ENCODE results near the gene ATP7B.

Gene ATP7B

DNA sequence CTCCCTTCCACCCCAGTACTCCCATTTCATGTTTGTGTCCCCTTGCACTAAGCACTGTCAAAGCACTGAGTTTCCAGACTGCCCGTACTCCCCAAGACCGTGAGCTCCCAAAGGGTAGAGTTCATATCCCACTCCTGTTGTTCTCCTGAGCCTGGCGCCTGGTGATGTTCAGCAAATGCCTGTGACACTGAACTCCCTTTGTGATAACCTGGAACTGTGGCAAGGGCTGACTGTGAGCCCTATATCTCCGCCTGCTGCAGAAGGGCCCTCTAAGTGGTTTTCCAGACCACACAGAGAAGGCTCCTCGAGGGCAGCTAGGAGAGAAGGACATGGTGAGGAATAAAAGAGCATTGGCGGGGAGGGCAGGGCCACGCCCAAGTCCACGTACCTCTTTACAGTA, 67.5 kb downstream of the ATP7B start:
- TF ChIP-seq, protein P1, sequence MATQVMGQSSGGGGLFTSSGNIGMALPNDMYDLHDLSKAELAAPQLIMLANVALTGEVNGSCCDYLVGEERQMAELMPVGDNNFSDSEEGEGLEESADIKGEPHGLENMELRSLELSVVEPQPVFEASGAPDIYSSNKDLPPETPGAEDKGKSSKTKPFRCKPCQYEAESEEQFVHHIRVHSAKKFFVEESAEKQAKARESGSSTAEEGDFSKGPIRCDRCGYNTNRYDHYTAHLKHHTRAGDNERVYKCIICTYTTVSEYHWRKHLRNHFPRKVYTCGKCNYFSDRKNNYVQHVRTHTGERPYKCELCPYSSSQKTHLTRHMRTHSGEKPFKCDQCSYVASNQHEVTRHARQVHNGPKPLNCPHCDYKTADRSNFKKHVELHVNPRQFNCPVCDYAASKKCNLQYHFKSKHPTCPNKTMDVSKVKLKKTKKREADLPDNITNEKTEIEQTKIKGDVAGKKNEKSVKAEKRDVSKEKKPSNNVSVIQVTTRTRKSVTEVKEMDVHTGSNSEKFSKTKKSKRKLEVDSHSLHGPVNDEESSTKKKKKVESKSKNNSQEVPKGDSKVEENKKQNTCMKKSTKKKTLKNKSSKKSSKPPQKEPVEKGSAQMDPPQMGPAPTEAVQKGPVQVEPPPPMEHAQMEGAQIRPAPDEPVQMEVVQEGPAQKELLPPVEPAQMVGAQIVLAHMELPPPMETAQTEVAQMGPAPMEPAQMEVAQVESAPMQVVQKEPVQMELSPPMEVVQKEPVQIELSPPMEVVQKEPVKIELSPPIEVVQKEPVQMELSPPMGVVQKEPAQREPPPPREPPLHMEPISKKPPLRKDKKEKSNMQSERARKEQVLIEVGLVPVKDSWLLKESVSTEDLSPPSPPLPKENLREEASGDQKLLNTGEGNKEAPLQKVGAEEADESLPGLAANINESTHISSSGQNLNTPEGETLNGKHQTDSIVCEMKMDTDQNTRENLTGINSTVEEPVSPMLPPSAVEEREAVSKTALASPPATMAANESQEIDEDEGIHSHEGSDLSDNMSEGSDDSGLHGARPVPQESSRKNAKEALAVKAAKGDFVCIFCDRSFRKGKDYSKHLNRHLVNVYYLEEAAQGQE (IDR thresholded peaks at IDR 0.05; ENCODE audit: insufficient replicate concordance, low read depth) = no peak
- TF ChIP-seq GABPA (IDR thresholded peaks at IDR 0.05; ENCODE audit: low read depth) = no peak
- no peak for TF ChIP-seq SPI1 (IDR thresholded peaks at IDR 0.05; ENCODE audit: borderline replicate concordance, low read depth)
- no peak for TF ChIP-seq POLR2AphosphoS5 (IDR thresholded peaks at IDR 0.05; ENCODE audit: low read depth)
- TF ChIP-seq, protein P2, sequence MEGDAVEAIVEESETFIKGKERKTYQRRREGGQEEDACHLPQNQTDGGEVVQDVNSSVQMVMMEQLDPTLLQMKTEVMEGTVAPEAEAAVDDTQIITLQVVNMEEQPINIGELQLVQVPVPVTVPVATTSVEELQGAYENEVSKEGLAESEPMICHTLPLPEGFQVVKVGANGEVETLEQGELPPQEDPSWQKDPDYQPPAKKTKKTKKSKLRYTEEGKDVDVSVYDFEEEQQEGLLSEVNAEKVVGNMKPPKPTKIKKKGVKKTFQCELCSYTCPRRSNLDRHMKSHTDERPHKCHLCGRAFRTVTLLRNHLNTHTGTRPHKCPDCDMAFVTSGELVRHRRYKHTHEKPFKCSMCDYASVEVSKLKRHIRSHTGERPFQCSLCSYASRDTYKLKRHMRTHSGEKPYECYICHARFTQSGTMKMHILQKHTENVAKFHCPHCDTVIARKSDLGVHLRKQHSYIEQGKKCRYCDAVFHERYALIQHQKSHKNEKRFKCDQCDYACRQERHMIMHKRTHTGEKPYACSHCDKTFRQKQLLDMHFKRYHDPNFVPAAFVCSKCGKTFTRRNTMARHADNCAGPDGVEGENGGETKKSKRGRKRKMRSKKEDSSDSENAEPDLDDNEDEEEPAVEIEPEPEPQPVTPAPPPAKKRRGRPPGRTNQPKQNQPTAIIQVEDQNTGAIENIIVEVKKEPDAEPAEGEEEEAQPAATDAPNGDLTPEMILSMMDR (IDR thresholded peaks at IDR 0.05; ENCODE audit: insufficient read depth, low read length) = no peak
- Histone ChIP-seq H3K27me3 (ENCODE audit: insufficient read depth, poor library complexity, severe bottlenecking) (peaks cover 8% of the 10 kb centered on the region), H3K4me3 (replicated peaks; ENCODE audit: insufficient read depth, low read length) (no peak overlapping the region), H3K27ac (replicated peaks) (no peak overlapping the region)
- DNase-seq (ENCODE audit: low read depth in 1 of 2, low spot score in 1 of 2) = no peak

DNA sequence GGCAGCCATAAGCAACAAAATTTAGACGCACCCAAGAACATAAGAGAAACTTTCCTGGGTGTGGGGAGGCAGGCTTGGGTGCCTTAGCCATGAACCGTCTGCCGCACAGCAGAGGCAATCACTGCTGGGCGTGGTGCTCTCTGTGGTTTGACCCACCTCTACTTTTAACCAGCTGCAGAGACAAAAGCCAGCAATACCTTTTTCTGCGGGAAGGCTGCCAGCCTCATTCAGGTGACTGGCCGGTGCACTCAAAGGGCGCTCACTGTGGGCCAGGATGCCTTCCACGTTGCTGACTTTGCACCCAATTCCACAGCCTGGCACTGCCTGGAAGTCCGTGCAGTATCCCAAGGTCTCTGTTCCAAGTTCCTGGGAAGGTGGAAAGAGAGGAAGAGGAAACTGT, 69.1 kb downstream of the ATP7B start:
- H3K27ac ChIP-seq (replicated peaks) = no peak overlapping the region
- no peak for DNase-seq (ENCODE audit: low read depth in 1 of 2, low spot score in 1 of 2)
- TF ChIP-seq POLR2AphosphoS5 (IDR thresholded peaks at IDR 0.05; ENCODE audit: low read depth) = no peak
- TF ChIP-seq, protein P2 (IDR thresholded peaks at IDR 0.05; ENCODE audit: insufficient read depth, low read length) = no peak
- TF ChIP-seq, protein P1 (IDR thresholded peaks at IDR 0.05; ENCODE audit: insufficient replicate concordance, low read depth) = no peak
- no peak for TF ChIP-seq GABPA (IDR thresholded peaks at IDR 0.05; ENCODE audit: low read depth)
- TF ChIP-seq SPI1 (IDR thresholded peaks at IDR 0.05; ENCODE audit: borderline replicate concordance, low read depth) = no peak
- no peak overlapping the region for H3K4me3 ChIP-seq (replicated peaks; ENCODE audit: insufficient read depth, low read length)
- peaks cover 8% of the 10 kb centered on the region for H3K27me3 ChIP-seq (ENCODE audit: insufficient read depth, poor library complexity, severe bottlenecking)

DNA sequence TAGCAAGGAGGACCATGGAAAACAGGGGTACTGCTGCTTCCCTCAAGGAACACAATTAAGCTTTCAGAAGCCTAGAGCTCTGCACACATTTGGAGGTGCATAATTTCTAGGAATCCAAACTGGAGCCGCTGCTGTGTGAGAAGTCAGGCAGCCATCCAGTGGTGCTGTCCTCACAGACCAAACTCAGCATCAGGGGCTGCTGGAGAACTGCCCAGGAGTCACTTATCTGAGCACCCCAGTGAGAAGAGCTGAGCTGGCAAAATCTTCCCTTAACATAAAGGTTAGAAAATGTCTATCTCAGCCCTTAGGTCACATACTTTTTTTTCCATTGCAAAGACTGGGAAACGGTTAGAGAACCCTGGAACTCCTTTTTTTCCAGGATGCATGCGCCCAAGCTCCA, 72.8 kb downstream of the ATP7B start:
- no peak for DNase-seq (ENCODE audit: low read depth in 1 of 2, low spot score in 1 of 2)
- no peak for TF ChIP-seq GABPA (IDR thresholded peaks at IDR 0.05; ENCODE audit: low read depth)
- TF ChIP-seq, protein P1 (IDR thresholded peaks at IDR 0.05; ENCODE audit: insufficient replicate concordance, low read depth) = no peak
- TF ChIP-seq POLR2AphosphoS5 (IDR thresholded peaks at IDR 0.05; ENCODE audit: low read depth) = no peak
- TF ChIP-seq, protein P2 (IDR thresholded peaks at IDR 0.05; ENCODE audit: insufficient read depth, low read length) = no peak
- no peak for TF ChIP-seq SPI1 (IDR thresholded peaks at IDR 0.05; ENCODE audit: borderline replicate concordance, low read depth)
- Histone ChIP-seq H3K4me3 (replicated peaks; ENCODE audit: insufficient read depth, low read length) (no peak overlapping the region), H3K27me3 (ENCODE audit: insufficient read depth, poor library complexity, severe bottlenecking) (peaks cover 12% of the 10 kb centered on the region), H3K27ac (replicated peaks) (no peak overlapping the region)
